GM12891 (cell line): ENCODE results near the gene MTRF1L.

ENCODE experiments used
- DNase-seq: peaks from one replicate; pipeline ENCODE4 v3.0.0; 2011; ENCODE audit warnings: low spot score; ENCODE audit not compliant: insufficient read length
- FAIRE-seq: peaks from 2 replicates; lab custom pipeline; 2011; peaks lifted over from hg19 to GRCh38; lab: Jason Lieb, UNC
- PAX5 ChIP-seq: IDR thresholded peaks from 2 replicates; pipeline ENCODE4 v1.6.1; 2011; ENCODE audit warnings: low read length, moderate library complexity, mild to moderate bottlenecking; ENCODE audit not compliant: insufficient read depth, severe bottlenecking
- POLR2A ChIP-seq: IDR thresholded peaks from 2 replicates; pipeline ENCODE4 v1.6.1; 2011; ENCODE audit warnings: low read depth, low read length, control low read depth
- POLR2AphosphoS5 ChIP-seq: IDR thresholded peaks from 2 replicates; pipeline ENCODE4 v1.6.1; 2011; ENCODE audit warnings: low read depth, low read length, control low read depth
- POU2F2 ChIP-seq: IDR thresholded peaks from 2 replicates; pipeline ENCODE4 v1.6.1; 2011; ENCODE audit warnings: low read depth, mild to moderate bottlenecking, control low read depth, low read length, moderate library complexity
- SPI1 ChIP-seq: IDR thresholded peaks from 2 replicates; pipeline ENCODE4 v1.6.1; 2011; ENCODE audit warnings: low read depth, low read length, control low read depth
- TAF1 ChIP-seq: IDR thresholded peaks from 2 replicates; pipeline ENCODE4 v1.6.1; 2011; ENCODE audit warnings: low read depth, low read length, control low read depth

MTRF1L gene

GRCh38 chr6:152943260-152943897, 59.1 kb downstream of the MTRF1L start:
- TF ChIP-seq PAX5 (no peak), POU2F2 (no peak), TAF1 (no peak), SPI1 (no peak), POLR2A (no peak), POLR2AphosphoS5 (no peak)
- DNase-seq: no peak
- no peak for FAIRE-seq

GRCh38 chr6:152942319-152942869, 60.1 kb downstream of the MTRF1L start:
- FAIRE-seq (no peak), DNase-seq (no peak)
- no peak for TF ChIP-seq PAX5

GRCh38 chr6:152941746-152942145, 60.8 kb downstream of the MTRF1L start:
- FAIRE-seq (no peak), DNase-seq (no peak)
- TF ChIP-seq SPI1: no peak
- TF ChIP-seq POU2F2: no peak
- TF ChIP-seq POLR2A: no peak
